GM19043 (cell line): ENCODE results near the gene SIK3.

Experiments used
- ATAC-seq: cut with Tn5 transposase; IDR thresholded peaks from one replicate; pipeline ENCODE4 v1.9.1; 2021; ENCODE audit warnings: low read depth; ENCODE audit not compliant: unreplicated experiment

The SIK3 gene

GRCh38 chr11:116909245-116909644 is 189.0 kb downstream of the SIK3 start:
- ATAC-seq: no peak

GRCh38 chr11:116906479-116906878 is 191.7 kb downstream of the SIK3 start:
- ATAC-seq: no peak

DNA sequence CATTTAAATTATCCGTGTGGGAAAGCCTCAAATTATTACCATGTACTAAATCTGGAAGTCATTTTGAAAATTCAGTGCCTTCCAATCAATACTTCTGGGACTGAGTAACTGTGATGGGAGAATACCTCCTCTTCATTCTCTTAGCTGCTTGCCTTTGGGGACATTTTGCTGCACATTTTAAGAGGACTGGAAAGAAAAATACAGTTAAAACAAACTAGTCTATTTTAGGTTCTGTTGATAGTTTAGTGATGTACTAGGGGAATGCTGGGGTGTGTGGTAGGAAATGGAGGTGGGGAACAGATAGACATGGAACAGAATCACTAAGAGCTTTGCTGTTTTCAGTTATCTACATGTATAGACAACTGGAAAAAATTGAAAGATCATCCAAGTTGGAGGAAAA is 195.1 kb downstream of the SIK3 start:
- ATAC-seq: no peak

GRCh38 chr11:116901964-116902688 is 196.1 kb downstream of the SIK3 start:
- ATAC-seq: no peak

GRCh38 chr11:116901211-116901610 is 197.0 kb downstream of the SIK3 start:
- ATAC-seq: no peak

DNA sequence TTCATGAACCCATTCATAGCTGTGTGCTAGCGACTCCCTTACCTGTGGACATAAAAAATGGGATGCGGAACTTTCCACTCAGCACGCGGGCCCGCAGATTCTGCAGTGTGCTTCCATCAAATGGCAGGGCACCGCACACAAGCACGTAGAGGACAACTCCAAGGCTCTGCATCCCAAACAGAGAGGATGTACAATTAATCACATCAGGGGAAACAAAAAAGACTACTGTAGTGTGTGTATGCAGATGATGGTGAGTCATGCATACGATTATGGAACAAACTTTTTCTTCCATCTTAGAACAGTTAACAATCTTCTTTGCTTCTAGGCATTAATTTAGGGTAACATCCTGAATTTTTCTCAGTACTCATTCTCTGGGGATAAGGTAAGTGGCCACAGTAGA is 202.0 kb downstream of the SIK3 start:
- no peak for ATAC-seq

GRCh38 chr11:116895048-116895757 is 203.0 kb downstream of the SIK3 start:
- ATAC-seq: no peak

GRCh38 chr11:116893906-116894305 is 204.3 kb downstream of the SIK3 start:
- ATAC-seq: no peak

GRCh38 chr11:116893437-116893836 is 204.8 kb downstream of the SIK3 start:
- ATAC-seq: no peak

DNA sequence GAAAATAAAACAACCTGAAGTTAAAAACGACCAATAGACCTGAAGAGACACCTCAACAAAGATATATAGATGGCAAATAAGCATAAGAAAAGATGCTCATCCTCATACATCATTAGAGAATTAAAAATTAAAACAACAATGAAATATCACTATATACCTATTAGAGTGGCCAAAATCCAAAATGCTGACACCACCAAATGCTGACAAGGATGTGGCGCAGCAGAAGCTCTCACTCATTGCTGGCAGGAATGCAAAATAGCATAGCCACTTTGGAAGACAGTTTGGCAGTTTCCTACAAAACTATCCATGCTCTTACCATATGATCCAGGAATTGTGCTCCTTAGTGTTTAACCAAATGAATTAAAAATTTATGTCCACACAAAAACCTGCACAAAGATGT is 205.9 kb downstream of the SIK3 start:
- no peak for ATAC-seq

GRCh38 chr11:116891746-116892145 is 206.5 kb downstream of the SIK3 start:
- no peak for ATAC-seq

DNA sequence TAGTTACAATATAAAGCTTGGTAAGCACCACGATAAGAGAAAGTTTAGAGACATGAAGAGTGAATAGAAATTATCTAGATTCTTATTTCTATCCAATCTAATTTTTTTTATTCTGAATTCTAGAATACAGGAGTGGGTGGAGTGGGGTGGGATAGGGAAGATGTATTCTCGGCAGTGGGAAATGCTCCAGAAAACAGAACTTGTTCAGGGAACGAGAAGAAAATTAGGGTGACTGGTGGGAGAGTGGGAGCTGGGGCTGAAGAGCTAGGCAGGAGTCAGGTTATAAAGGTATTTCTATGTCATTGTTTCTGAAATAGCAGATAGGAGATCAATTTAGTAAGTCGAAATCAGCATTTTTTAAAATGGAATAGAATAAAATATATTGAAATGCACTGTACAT is 207.6 kb downstream of the SIK3 start:
- ATAC-seq: no peak

GRCh38 chr11:116890193-116890592 is 208.0 kb downstream of the SIK3 start:
- ATAC-seq: peak; percentile 81

DNA sequence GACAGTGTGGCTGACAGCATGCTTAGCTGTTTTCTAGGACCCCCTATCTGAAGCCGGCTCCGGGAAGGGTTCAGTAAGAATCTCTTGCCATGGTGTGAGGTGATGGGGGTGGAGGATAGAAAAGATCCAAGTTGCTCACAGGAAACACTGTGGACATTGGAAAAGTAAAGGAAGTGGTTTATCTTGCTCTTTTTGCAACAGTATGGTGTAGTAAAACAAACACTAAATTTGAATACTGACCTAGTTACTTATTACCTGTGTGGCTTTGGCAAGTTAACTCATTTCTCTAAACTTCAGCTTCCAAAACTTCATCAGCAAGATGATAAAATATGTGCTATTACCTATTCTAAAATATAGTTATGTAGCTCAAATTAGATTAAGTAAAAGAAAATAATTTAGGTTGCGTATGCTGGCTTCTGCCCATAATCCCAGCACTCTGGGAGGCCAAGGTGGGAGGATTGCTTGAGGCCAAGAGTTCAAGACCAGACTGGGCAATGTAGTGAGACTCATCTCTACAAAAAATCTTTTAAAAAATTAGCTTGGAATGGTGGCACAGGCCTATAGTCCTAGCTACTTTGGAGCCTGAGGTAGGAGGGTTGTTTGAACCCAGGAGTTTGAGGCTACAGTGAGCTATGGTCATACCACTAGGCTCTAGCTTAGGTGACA is 209.2 kb downstream of the SIK3 start:
- ATAC-seq: no peak

DNA sequence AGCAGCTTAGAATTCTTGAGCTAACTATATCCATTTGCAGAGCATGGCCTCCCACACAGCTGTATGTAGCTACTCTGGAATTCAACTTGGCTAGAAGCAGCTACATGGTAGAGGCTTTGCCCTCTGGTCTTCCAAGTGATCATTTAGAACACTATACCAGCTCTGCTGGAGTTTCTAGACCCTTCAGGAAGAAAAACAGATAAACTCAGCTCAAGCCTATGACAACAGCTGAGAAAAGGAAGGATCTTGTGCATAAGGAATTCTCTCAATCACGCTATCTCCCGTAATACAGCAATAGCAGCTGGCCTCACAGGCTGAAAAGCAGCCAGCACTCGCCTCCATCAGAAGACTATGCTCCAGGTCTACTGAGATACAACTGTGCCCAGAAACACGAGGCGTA is 210.2 kb downstream of the SIK3 start:
- no peak for ATAC-seq

DNA sequence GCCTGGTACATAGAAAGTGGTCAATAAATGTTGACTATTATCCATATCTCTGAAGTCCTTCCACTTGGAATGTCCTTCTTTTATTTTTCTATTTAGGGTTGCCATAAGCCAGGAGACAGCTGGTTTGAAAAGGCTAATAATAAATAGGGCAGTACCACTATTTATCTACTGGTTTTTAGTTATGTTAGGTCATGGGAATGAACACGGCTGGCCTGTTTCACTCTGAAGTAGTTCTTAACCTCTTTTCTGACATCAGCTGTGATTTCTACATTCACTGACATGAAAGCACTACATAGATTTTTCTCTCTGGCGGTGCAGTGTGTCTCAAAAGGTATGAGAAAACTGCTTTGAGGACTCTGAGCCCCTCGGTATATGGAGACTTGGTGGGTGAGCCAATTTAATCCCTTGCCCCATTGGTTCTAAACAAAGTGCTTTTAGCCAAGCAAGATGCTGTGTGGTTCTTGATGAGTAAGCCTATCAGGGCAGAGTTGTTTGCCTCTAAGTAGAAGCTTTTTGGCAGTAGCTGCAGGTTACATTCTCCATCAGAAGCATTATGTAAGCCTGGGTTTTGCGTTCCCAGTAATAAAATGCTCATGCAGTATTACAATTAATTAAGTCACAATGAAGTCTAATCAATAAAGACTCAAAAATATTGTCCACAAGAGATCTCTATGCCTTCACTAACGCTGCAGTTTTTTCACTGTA is 212.1 kb downstream of the SIK3 start:
- ATAC-seq: no peak

DNA sequence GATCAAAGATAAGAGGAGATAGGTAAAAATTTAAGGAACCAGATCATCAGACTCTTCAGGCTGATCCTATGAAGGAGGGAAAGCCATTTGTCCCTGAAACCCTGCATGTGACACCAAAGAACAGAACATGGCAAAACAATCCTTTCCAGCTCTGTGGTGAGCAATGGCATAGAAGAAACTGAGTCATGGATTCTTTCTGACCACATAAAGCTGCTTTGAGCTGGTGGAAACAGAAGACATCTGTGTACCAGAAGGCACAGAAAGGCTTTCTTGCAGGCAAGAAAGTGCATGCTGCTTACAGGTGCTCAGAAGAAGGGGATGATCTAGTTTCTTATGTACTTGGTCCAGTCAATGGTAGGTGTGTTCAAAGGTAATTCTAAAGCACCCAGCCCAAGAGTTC is 215.8 kb downstream of the SIK3 start:
- ATAC-seq: no peak

- no peak for ATAC-seq
Measured at GRCh38 chr11:116881143-116881542, 217.1 kb downstream of the SIK3 start.

GRCh38 chr11:116879800-116880625 is 218.2 kb downstream of the SIK3 start:
- peak; percentile 49 for ATAC-seq

DNA sequence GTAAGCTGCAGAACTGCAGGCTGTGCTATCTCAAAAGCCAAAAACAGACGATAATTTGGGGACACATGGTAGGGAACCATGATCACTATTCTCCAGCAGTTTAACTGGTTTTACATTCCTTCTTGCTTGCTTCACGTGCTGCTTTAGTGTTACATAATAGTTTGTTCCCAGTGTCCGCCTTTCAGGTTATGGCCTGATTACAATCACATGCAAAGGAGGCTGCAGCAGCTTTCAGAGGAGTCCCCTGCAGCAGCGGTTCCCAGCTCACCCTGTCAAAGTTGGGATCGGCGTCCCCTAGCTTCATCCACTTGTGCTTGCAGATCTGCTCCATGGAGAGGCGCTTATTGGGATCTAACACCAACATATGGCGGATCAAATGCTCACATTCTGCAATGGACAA is 221.6 kb downstream of the SIK3 start:
- no peak for ATAC-seq
